GM15510 (cell line): ENCODE measurements around the gene CCDC83.

ENCODE experiments used
- POLR2A ChIP-seq: IDR thresholded peaks from 3 replicates; pipeline ENCODE4 v1.6.1; 2011; ENCODE audit warnings: borderline replicate concordance; ENCODE audit not compliant: insufficient read length; ENCODE audit errors: extremely low read depth

The CCDC83 gene

DNA sequence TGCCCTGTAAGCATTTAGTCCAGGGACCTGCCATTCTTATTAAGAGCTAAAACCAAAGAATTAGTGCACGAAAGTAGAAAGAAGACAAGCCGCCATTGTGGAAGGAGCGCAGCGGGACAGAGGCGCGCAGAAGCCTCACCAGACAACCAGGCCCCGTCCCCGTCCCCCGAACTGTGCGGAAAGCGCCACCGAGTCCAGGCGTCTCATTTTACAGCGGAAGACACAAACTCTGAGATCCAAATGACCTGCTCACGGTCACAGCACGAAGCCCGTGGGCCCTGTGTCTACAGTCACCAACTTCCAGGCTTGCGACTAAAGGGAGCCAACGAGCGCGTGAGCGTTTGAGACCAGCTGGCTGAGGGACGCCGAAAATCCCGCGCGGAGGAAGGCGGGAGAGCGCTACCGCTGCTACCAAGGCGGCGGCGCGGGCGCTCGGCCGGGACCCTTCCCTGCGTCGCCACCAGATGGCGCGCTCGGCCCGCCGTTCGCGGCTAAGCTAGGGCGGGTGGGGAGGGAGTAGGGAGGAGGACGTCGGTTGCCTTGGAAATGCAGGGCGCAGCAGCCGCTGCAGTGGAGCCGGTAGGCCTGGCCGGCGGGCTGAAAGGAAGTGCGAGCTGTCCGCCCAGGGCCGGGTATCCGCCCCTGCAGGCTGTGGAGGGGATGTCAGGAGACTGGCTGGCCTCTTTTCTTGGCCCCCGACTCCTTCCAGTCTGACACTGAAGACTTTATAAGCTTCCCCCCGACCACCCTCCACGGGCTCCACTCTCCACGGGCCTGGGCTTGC, 434 bp upstream of the CCDC83 start:
- peak; percentile 38 for TF ChIP-seq POLR2A

DNA sequence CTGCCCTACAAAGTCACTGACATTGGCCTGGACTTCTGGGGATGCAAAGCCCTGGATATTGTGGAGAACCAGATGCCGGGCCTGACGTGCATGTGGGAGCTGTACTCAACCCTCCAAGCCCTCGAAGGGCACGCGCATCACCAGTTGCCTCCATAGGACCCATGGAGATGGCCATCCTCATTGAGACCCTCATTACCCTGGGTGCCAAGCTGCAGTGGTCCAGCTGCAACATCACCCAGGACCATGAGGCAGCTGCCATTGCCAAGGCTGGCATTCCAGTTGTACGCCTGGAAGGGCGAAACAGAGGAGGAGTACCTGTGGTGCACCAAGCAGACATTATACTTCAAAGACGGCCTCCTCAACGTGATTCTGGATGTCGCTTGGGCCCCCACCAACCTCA, 1.9 kb downstream of the CCDC83 start:
- TF ChIP-seq POLR2A, result no peak

DNA sequence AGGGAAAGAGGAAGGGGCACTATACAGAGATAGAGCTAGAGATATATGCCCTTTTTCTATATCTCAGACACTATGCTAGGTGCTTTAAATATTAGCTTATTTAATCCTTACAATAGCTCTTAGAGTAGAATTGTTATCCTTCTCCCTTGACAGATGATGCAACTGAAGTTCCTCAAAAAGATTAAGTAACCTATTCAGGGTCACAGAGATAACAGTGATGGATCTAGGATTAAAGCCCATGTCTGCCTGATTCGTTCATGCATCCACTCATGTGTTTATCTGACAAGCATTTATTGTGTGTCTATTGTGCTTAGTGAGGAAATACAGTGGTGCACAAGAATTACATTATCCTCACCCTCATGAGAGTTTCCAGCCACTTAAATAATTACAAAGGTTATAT, 8.7 kb downstream of the CCDC83 start:
- no peak for TF ChIP-seq POLR2A

DNA sequence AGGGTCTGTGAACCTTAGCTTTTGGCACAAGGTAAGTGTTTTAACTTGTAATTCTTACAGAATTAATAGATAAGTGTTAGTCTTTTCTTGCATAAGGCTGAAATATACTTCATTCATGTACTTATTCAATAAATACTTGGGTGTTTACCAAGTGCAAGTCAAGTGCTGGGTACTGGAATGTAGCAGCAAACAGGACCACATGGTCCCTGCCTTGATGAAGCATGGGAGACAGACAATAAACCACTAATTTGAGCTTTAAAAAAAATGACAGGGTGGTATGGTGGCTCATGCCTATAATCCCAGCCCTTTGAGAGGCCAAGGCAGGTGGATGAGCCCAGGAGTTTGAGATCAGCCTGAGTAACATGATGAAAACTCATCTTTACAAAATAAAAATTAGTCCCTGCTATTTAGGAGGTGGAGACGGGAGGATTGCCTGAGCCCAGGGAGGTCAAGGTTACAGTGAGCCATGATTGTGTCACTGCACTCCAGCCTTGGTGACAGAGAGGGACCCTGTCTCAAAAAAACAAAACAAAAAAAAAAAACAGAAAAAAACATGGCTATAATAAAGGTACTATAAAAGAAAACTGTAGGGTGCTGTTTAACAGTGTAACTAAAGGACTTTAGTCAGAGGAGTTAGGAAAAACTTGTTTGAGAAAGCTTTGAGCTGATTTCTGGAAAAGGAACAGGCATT, 11.1 kb downstream of the CCDC83 start:
- TF ChIP-seq POLR2A, result no peak

DNA sequence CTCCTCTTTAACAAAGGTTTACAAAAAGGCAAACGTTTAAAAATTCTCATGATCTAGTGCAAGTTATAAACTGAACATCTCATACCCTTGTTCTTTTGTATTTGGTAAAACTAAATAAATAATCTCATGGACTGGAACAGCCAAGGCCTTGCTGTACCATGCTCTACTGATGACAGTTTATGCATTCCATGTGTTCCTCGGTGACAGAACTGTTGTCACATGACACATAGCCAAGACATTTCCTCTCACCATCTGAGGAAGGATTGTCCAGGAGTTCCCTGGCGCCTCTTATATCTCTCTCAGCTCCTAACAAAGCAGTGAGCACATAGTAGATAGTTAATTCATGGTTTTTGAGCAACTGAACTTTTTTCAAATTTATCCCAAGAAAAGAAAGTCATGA, 12.6 kb downstream of the CCDC83 start:
- no peak for TF ChIP-seq POLR2A

DNA sequence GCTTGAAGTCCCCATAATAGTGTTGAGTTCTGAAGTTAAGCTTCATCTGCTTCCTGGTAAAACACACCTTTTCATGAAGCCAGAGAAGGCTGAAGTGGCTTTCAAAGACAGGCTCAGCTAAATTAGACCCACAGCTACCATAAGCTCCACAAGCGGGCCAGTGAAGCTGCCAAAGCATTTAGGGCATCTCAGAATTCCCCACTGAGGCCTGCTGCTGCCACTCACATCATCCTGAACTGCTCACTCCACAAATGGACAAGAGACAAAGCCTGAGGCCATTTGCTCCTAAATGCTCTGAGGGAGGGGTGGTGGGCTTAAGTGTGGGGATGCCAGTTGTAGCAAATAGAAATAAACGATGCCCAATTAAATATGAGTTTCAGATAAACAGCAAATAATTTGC, 14.6 kb downstream of the CCDC83 start:
- no peak for TF ChIP-seq POLR2A

DNA sequence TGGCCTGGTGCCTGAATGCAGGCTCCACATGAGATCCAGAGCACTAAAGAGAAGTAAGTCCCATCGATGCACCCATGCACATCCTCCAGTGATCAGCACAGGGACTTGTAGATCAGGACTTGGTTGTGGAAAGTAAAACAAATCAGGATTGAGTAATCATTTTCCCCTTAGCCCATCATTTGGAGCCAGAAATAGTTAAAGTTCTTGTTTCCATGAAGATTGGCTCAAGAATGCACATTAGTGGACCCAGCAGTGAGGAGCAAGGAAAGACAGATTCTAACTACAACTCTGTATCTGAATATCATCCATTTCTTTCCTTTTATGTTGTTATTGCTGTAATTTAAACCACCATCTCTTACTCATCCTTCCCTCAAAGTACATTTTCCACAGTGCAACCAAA, 19.1 kb downstream of the CCDC83 start:
- TF ChIP-seq POLR2A, result no peak

DNA sequence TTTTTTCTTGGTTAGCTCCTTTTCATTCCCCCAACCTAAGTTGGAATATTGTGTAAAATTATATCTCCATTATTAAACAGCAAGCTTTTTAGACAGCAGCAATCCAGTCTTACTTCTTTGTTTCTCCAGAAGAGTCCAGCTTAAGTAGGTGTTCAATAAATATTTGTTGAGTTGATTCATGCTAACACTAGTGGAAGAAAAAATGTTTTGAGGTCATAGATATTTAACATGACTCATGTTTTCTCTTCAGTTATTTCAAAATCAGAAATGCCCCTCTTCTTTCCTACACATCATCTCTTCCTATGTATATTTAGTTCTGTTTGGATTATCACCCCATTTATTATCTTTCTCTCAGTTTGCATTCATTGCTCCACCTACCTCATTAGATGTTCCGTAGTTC, 20.3 kb downstream of the CCDC83 start:
- TF ChIP-seq POLR2A, result no peak

DNA sequence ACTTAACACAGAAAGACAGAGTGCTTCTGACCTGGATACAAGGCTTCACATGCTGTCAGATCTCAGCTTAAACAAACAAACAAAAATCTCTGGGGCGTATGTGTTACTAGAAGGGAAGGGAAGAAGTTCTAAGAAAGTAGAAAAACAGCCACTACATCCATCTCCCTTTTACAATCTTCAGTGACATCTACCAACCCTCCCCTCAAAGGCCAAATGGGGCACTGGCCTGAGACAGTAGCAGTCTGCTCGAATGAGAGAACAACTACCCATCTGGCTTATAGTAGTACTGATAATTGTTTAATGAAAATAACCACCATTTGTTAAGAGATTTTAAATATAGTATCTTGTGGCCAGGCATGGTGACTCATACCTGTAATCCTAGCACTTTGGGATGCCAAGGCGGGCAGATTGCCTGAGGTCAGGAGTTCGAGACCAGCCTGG, 29.4 kb downstream of the CCDC83 start:
- TF ChIP-seq POLR2A, result no peak

DNA sequence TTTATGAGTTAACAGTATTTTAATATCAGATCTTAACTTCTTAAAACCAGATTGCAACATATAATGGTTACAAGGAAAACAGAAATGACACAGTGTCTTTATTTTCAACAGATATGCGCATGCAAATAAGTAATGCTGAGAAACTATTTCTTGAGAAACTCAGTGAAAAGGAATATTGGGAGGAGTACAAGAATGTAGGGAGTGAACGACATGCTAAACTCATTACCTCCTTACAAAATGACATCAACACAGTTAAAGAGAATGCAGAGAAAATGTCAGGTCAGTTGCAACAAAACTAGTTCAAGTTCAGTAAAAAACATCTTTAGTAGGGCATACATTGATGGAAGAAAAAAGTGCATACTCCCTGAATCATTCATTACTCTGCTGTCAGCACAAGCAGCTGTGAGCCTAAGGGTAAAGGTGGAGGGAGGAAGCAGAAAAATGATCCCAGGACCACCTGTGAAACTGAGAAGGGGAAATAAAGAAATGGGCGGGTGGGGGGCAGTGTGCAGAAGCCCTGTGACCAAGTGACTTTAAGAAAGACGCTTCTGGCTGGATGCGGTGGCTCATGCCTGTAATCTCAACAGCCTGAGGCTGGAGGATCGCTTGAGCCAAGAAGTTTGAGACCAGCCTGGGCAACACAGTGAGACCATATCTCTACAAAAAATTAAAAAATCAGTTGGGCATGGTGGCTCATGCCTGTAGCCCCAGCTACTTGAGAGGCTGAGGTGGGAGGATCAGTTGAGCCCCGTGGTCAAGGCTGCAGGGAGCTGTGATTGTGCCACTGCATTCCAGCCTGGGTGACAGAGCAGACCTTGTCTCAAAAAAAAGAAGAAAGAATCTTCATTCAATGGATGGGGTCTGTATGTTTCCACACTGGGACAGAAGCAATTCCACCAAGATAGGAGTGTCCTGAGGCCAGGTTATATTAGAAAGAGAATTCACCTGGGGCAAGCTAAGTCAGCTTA, 31.2 kb downstream of the CCDC83 start:
- no peak for TF ChIP-seq POLR2A

DNA sequence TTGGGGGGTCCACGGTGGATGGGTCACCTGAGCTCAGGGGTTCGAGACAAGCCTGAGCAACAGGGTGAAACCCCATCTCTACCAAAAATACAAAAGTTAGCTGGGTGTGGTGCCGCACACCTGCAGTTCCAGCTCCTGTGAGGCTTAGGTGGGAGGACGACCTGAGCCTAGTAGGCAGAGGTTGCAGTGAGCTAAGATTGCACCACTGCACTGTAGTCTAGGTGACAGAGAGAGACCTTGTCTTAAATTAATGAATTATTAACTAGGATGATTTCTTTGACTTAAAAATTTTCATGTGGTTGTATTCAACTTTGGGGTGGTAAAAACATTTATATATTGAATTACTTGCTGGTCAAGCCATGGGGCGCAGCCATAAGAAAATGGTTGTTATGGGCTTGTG, 33.9 kb downstream of the CCDC83 start:
- TF ChIP-seq POLR2A, result no peak

DNA sequence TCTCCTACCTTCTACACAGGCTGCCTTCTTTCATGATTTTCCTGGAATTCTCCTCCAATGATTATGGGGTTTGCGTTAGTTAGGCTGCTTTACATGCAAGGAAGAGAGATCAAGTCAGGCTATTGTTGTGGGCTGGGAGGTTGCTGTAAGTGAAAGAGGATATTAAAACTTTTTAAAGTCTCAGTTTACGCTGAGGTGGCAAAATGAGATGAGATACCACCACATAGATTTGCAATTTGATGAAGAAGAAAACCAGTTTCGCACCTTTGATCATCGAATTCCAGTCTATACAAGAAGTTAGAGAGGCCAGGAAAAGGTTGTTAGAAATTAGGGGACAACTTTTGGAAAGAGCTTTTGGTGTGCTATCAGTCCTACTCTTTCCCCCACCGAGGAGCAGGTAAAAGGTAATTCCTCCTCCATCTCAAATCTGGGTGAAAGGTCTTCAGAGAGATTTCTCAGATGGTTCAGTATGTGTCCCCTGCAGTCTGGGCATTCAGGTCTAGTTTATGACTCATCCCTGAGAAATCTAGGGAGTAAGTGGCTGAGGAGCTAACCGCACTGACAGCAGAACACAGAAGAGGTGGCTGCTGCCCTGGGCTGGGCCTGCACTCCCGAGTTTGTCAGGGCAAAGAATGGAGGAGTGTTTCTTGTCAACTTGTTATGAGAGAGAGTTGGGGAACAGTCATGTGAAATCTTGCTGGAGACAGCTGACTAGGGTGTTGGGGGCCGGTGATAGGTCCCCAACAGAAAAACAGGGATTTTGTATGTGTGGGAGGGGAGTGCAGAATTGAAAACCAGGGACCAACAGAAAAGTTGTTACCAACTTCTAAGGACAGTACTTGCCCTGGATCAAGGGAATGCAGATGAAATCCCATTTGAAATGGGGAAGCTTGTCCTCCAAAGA, 34.7 kb downstream of the CCDC83 start:
- TF ChIP-seq POLR2A, result no peak

DNA sequence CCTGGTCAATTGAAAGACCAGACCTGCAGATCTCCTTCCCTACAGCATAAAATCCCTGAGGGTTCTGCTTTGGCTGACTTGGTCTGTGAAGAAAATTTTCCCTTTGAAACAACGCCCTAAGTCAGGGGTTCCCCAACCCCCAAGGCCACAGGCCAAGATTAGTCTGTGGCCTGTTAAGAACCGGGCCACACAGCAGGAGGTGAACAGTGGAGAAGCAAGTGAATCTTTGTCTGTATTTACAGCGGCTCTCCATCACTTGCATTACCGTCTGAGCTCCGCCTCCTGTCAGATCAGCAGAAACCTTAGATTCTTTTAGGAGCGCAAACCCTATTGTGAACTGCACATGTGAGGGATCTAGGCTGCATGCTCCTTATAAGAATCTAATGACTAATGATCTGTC, 38.2 kb downstream of the CCDC83 start:
- no peak for TF ChIP-seq POLR2A

DNA sequence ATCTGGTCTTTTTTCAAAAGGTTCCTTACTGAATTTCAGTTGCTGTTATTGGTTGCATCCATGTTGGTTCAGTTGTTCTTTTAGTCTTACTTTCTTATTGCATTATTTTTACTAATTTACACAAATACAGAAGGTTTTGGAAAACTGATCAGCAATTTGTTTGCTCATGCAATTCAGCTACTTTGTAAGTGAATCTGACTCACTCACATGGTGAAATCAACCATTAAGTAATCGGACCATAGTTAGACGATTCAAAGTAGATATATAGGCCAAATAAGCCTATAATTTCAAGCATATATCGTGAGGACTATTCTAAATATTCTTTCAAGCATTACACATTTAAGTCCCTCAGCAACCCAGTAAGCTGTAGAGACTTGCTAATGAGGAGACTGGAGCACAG, 41.7 kb downstream of the CCDC83 start:
- no peak for TF ChIP-seq POLR2A
